Effector memory CD4-positive, alpha-beta T cell (primary cell): Measurements from ENCODE around the gene ACVR2B.
A peak's percentile ranks its signal among the peaks of the same experiment; 100 is the strongest.

Experiments
- DNase-seq, 3 donors: peaks; one replicate each; pipeline ENCODE4 v3.0.0-alpha.2; 2020
- H3K27ac ChIP-seq: 2 replicates; pipeline ENCODE4 v1.7.0; 2013; ENCODE audit warnings: mild to moderate bottlenecking, low read length, moderate library complexity; ENCODE audit not compliant: insufficient read depth, poor library complexity, severe bottlenecking
- H3K27me3 ChIP-seq: replicated peaks from 2 replicates; pipeline ENCODE4 v1.7.0; 2013; ENCODE audit warnings: mild to moderate bottlenecking, low read length; ENCODE audit not compliant: insufficient read depth, control insufficient read depth, poor library complexity, severe bottlenecking
- H3K36me3 ChIP-seq: 2 replicates; pipeline ENCODE4 v1.7.0; 2013; ENCODE audit warnings: mild to moderate bottlenecking, low read length, moderate library complexity; ENCODE audit not compliant: control insufficient read depth, insufficient read depth
- H3K4me1 ChIP-seq: 2 replicates; pipeline ENCODE4 v1.7.0; 2013; ENCODE audit warnings: low read length, mild to moderate bottlenecking; ENCODE audit not compliant: control insufficient read depth, insufficient read depth, poor library complexity, severe bottlenecking
- H3K4me3 ChIP-seq: 2 replicates; pipeline ENCODE4 v1.7.0; 2013; ENCODE audit warnings: low read length, low read depth, mild to moderate bottlenecking; ENCODE audit not compliant: insufficient read depth, poor library complexity, severe bottlenecking
- H3K9me3 ChIP-seq: 2 replicates; pipeline ENCODE4 v1.7.0; 2013; ENCODE audit warnings: mild to moderate bottlenecking, low read length, moderate library complexity; ENCODE audit not compliant: control insufficient read depth

ACVR2B gene

DNA sequence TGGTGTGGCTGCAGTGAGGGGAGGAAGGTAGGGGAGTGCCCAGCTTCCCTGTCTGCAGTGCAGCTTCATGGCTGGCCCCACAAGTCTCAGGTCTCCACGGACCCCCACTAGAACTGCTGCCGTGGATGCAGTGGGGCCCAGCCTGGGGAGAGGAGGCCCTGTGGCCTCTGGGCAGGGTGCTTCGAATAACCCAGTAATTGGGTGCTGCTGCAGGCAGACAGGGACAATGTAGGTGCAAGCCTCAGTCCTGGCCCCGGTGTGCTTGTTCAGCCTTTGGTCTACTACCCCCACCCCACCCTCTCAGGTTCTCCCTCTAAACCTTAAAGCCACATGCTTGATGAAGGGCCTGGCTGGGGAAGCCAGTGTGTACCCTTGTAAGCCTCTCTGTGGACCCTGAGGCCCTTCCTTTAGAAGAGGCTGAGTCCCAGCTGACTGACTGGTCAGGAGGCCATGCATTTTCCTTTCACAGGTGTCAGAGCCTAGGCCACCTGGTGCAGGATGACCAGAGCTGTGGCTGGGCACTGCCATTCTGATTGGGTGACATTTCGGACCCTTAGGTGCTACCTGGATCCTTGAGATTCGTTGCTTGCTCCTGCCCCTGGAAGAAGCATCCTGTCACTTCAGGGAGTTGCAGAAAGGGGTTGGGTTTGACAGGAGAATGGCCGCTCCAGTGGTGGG is 21.4 kb downstream of the ACVR2B start:
- no peak for DNase-seq
- Histone ChIP-seq H3K27ac (no peak overlapping the region), H3K36me3 (no peaks in the 10 kb centered on the region), H3K4me1 (no peaks in the 10 kb centered on the region), H3K4me3 (no peak overlapping the region), H3K27me3 (no peaks in the 10 kb centered on the region), H3K9me3 (no peaks in the 10 kb centered on the region)

DNA sequence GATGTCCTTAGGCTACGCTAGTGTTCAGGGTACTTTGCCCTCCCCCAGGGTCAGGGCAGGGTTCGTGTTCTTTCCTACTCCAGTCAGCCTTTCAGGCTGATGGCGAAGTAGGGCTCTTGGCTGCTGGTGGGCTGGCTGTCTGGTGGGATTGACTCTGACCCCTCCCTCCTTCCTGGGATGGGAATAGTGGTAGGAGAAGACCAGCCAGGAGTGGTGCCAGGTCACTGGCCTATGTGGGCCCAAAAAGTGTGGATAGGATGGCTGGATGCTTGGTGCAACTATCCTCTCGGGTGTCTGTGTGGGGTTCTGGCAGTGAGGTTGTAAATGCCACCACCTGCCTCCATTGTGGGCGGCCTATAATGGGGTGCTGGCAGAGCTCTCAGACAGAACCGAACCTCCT is 22.0 kb downstream of the ACVR2B start:
- Histone ChIP-seq H3K4me3 (no peak overlapping the region), H3K27me3 (no peaks in the 10 kb centered on the region), H3K27ac (no peak overlapping the region), H3K36me3 (peaks cover 2% of the 10 kb centered on the region), H3K4me1 (no peaks in the 10 kb centered on the region), H3K9me3 (no peaks in the 10 kb centered on the region)
- no peak for DNase-seq

DNA sequence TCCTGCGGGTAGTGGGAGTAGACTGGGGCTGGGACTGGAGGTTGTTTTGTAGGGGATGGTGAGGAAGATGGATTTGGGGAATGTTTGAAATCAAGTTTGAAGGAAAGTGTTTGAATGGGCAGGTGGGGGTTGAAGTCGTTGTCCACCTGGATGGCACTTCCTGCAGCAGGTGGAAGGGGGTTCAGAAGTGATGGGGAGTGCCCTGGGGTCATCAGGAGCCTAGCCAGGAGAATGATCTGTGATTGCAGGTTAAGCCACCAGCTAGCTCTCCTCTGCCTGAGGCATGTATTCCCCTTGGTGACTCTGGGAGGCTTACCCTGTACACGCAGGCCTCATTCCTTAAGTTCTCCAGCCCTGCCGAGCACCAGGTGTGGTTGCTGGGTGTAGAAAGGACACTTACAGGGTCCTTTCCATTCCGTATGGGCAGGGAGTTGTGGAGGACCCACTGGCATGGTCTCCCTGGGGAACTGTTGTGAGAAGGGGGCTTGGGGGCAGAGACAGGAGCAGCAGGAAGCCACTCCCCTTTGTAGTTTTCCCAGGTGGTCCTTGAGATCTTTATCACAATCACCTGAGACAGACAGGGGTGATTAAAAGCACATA is 22.6 kb downstream of the ACVR2B start:
- no peaks in the 10 kb centered on the region for H3K27me3 ChIP-seq
- H3K36me3 ChIP-seq: peaks cover 7% of the 10 kb centered on the region
- no peak for DNase-seq

DNA sequence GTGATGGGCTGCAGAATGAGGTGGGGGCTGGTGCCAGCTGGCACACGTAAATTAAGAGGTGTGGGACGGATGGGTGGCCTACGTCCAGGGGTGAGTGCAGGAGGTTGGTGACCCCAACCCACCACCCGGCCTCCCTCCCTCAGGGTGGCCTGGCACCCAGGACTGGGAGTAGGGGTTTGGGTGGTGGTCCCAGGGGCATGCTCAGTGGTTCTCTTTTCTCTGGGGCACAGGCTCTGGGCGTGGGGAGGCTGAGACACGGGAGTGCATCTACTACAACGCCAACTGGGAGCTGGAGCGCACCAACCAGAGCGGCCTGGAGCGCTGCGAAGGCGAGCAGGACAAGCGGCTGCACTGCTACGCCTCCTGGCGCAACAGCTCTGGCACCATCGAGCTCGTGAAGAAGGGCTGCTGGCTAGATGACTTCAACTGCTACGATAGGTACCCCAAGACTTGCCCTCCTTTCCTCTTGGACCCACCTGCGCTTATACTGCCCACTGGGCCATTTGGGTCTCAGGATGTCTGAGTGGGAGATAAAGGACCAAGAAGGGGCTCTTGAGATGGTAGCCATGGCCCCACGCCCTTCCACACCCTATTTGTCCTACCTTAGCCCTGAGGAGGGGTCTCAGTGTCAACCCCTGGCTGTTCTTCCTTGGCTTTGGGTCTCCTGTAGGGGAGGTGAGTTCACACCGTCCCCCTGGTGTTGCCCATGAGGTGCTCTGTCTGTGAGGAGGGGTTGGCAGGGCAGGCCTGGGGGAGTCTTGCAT is 23.5 kb downstream of the ACVR2B start:
- H3K4me3 ChIP-seq: no peak overlapping the region
- H3K9me3 ChIP-seq: no peaks in the 10 kb centered on the region
- H3K27ac ChIP-seq: no peak overlapping the region
- H3K27me3 ChIP-seq: no peaks in the 10 kb centered on the region
- no peak for DNase-seq
- no peaks in the 10 kb centered on the region for H3K4me1 ChIP-seq
- H3K36me3 ChIP-seq: peaks cover 17% of the 10 kb centered on the region

More for the DNA sequence above, 22.6 kb downstream of the ACVR2B start:
- no peaks in the 10 kb centered on the region for H3K4me1 ChIP-seq
- H3K27ac ChIP-seq: no peak overlapping the region
- no peak overlapping the region for H3K4me3 ChIP-seq
- no peaks in the 10 kb centered on the region for H3K9me3 ChIP-seq

DNA sequence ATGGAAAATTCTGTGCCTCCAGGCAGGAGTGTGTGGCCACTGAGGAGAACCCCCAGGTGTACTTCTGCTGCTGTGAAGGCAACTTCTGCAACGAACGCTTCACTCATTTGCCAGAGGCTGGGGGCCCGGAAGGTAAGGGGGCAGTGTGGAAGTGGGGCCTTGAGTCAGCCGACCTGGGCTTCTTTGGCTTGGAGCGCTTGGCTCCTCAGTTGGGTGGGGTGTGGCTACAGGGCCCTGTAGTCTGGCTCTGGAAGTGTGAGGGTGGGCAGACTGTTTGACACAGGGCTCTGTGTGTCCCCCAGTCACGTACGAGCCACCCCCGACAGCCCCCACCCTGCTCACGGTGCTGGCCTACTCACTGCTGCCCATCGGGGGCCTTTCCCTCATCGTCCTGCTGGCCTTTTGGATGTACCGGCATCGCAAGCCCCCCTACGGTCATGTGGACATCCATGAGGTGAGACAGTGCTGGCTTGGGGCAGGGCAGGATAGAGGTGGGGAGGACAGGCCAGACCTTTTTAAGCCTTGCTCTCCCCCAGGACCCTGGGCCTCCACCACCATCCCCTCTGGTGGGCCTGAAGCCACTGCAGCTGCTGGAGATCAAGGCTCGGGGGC is 24.3 kb downstream of the ACVR2B start:
- H3K4me3 ChIP-seq: no peak overlapping the region
- no peak for DNase-seq
- H3K9me3 ChIP-seq: no peaks in the 10 kb centered on the region
- H3K4me1 ChIP-seq: no peaks in the 10 kb centered on the region
- H3K27me3 ChIP-seq: no peaks in the 10 kb centered on the region
- H3K27ac ChIP-seq: no peak overlapping the region
- peaks cover 23% of the 10 kb centered on the region for H3K36me3 ChIP-seq

DNA sequence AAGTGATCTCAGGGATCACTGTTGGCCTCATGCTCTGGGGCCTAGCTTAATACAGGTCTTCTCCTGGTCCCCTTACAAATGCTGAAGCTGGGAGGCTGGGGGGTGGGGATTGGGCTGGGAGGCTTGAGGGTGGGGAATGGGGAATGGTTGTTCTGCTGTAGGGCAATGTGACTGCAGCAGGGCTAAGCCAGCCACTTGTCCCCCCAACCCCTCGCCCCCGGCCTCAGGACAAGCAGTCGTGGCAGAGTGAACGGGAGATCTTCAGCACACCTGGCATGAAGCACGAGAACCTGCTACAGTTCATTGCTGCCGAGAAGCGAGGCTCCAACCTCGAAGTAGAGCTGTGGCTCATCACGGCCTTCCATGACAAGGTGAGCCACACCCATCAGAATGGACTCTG is 25.2 kb downstream of the ACVR2B start:
- Histone ChIP-seq H3K27ac (no peak overlapping the region), H3K27me3 (no peaks in the 10 kb centered on the region), H3K36me3 (peaks cover 26% of the 10 kb centered on the region), H3K4me1 (no peaks in the 10 kb centered on the region), H3K4me3 (no peak overlapping the region), H3K9me3 (no peaks in the 10 kb centered on the region)
- no peak for DNase-seq

DNA sequence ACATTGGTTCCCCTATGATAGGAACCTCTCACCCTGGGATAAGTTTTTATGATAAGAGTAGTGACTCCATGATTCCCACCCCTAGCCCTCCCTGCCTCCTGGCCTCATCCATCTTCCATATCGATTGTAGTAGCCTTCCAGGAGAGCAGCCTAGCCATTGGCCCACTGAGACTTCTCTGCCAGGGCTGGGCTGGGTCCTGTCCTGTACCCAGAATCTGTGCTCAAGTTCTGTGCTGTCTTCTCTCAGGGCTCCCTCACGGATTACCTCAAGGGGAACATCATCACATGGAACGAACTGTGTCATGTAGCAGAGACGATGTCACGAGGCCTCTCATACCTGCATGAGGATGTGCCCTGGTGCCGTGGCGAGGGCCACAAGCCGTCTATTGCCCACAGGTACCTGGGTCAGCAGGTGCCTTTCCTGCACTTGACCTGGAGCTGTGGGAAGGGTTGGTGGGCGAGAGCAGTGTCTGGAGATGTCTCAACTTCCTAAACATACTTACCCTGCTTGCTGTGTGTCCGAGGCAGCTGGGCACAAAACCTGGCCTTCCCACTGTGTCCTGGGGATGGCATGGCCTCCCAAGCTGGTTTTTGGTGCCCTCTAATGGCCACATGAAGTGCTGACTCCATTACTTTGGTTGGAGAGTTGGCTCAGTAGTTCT is 25.9 kb downstream of the ACVR2B start:
- H3K27me3 ChIP-seq: no peaks in the 10 kb centered on the region
- no peak overlapping the region for H3K27ac ChIP-seq
- H3K36me3 ChIP-seq: peaks cover 26% of the 10 kb centered on the region
- no peaks in the 10 kb centered on the region for H3K4me1 ChIP-seq
- peak in 1 of 3 donors; percentile 30 for DNase-seq
- no peak overlapping the region for H3K4me3 ChIP-seq
- H3K9me3 ChIP-seq: no peaks in the 10 kb centered on the region

DNA sequence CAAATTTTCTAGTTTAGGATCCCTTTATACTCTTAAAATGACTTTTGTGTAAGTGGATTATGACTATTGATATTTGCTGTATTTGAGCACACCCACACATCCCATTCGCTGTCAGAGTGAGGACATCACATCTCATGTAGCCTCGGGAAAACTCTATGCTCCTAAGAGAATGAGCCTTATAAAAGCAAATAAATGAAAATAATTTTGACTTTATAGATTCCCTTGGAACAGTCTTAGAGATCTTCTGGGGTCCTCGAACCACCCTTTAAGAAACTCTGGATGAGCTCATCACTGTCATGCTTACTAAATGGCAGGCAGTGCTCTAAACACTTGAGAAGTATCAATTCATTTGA is 26.4 kb downstream of the ACVR2B start:
- H3K4me1 ChIP-seq: no peaks in the 10 kb centered on the region
- DNase-seq: no peak
- no peaks in the 10 kb centered on the region for H3K9me3 ChIP-seq
- no peak overlapping the region for H3K27ac ChIP-seq
- H3K4me3 ChIP-seq: no peak overlapping the region
- peaks cover 30% of the 10 kb centered on the region for H3K36me3 ChIP-seq
- H3K27me3 ChIP-seq: no peaks in the 10 kb centered on the region

DNA sequence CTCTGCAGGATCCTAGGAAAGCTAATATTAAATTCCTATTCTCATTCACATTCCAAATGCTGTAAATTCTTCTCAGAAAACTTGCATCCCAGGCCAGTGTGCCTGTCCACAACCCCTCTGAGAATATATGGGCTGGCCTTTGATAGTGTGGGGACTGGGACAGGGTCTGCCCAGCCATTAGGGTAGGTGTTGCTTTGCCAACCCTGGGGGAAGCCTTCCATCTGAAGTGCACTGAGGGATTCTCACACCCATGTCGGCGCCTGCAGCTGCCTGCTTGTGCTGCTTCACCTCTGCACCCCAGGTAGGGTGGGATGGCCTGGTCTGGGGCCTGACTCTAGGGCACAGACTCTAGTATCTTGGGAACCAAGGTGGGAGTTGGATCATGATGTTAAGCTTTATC is 27.2 kb downstream of the ACVR2B start:
- Histone ChIP-seq H3K9me3 (no peaks in the 10 kb centered on the region), H3K4me3 (no peak overlapping the region), H3K27me3 (no peaks in the 10 kb centered on the region), H3K27ac (no peak overlapping the region), H3K4me1 (no peaks in the 10 kb centered on the region), H3K36me3 (peaks cover 30% of the 10 kb centered on the region)
- no peak for DNase-seq
